ENCODE data around the gene SLC39A13. TPM values are rescaled to one million over a fixed set of nuclear protein-coding genes. Genes with fewer than 3 reads are reported as not detected.
A peak's percentile ranks its signal among the peaks of the same experiment; 100 is the strongest.

The SLC39A13 gene
- total RNA-seq, 1 experiment from 2014 or later: 29.2 TPM

- H3K56ac ChIP-seq (ENCODE audit: insufficient read length, low read depth, low read length): no peak overlapping the region
- H4K91ac ChIP-seq (ENCODE audit: insufficient read length, low read depth, low read length): no peak overlapping the region
- H3T11ph ChIP-seq (ENCODE audit: low read length): no peak overlapping the region
- no peak overlapping the region for H3K4me2 ChIP-seq (ENCODE audit: insufficient read depth, insufficient read length, low read length)
- no peaks in the 10 kb centered on the region for H3K27me3 ChIP-seq (ENCODE audit: insufficient read depth, low read length)
- H3K27ac Mint-ChIP-seq: peak overlapping the region in 2 of 3 experiments; percentile 43 to 44; a peak in 2 of 7 replicates
- H3K27me3 Mint-ChIP-seq (ENCODE audit: low read depth): no peaks in the 10 kb centered on the region; the same call in none of the 2 replicates
- H2BK20ac ChIP-seq (ENCODE audit: low read depth, low read length, poor library complexity, severe bottlenecking): no peak overlapping the region
- no peaks in the 10 kb centered on the region for H3K79me2 ChIP-seq (ENCODE audit: insufficient read depth, low read length)
- H3K4ac ChIP-seq (ENCODE audit: low read depth, low read length): no peak overlapping the region
- H3K4me3 Mint-ChIP-seq: no peak overlapping the region
- H3K27ac ChIP-seq (ENCODE audit: insufficient read length, low read depth, low read length): no peak overlapping the region
- H4K5ac ChIP-seq (ENCODE audit: insufficient read length, low read depth, low read length): no peak overlapping the region
- H3K79me1 ChIP-seq (ENCODE audit: insufficient read depth, low read depth, low read length, poor library complexity, severe bottlenecking): no peaks in the 10 kb centered on the region
- H3K23me2 ChIP-seq (ENCODE audit: insufficient read length, low read depth, low read length, poor library complexity, severe bottlenecking): no peaks in the 10 kb centered on the region
- peaks cover 38 to 48% of the 10 kb centered on the region in 2 experiments for H3K4me1 Mint-ChIP-seq
- no peak overlapping the region for H3K9ac ChIP-seq (ENCODE audit: extremely low read depth, insufficient read length, low read length)
- H3K9me3 ChIP-seq (ENCODE audit: control insufficient read depth, low read depth, low read length): no peaks in the 10 kb centered on the region
- H3K23ac ChIP-seq (ENCODE audit: insufficient read length, low read depth, low read length): no peak overlapping the region
- H2BK12ac ChIP-seq (ENCODE audit: insufficient read length, low read depth, low read length): no peak overlapping the region
- no peak overlapping the region for H2BK120ac ChIP-seq (ENCODE audit: low read depth, low read length, poor library complexity, severe bottlenecking)
- no peak overlapping the region for H3K14ac ChIP-seq (ENCODE audit: insufficient read depth, low read length)
- H3K36me3 Mint-ChIP-seq (ENCODE audit: insufficient read depth in 1 of 3, low read depth in 3 of 3): peaks cover 4 to 44% (median 20%) of the 10 kb centered on the region in 3 experiments; a peak in 6 of 7 replicates
- no peaks in the 10 kb centered on the region for H3K9me3 Mint-ChIP-seq
- no peak overlapping the region for H2AK5ac ChIP-seq (ENCODE audit: insufficient read length, low read length)
- no peak overlapping the region for H3K18ac ChIP-seq (ENCODE audit: insufficient read length, low read depth, low read length)
- H4K20me1 ChIP-seq (ENCODE audit: control insufficient read depth, insufficient read depth, insufficient read length): no peaks in the 10 kb centered on the region
- no peak overlapping the region for H2BK15ac ChIP-seq (ENCODE audit: low read depth, low read length)
- H2AFZ ChIP-seq (ENCODE audit: low read length): no peak overlapping the region
- no peaks in the 10 kb centered on the region; the same call in 1 of the 2 replicates for H3K4me1 ChIP-seq (ENCODE audit: insufficient read depth, low read length)
- H4K8ac ChIP-seq (replicated peaks; ENCODE audit: insufficient read length, low read depth, low read length): no peak overlapping the region
- no peak for DNase-seq
- no peak for TF ChIP-seq CTCF (conservative IDR thresholded peaks at IDR 0.05)
- no peak overlapping the region for H2BK5ac ChIP-seq (ENCODE audit: insufficient read length, low read length)
- no CpG with 5 or more reads among the region's 5 CpGs for WGBS (ENCODE audit: extremely low coverage, insufficient read length, low lambda C conversion rate)
Measured at GRCh38 chr11:47464483-47464882, 56.1 kb downstream of the SLC39A13 start.

Small RNA genes lying within 50 kb of the gene (microRNA-seq; reads per million reads assigned to microRNA genes)
- not detected for gene MIR4487 (ENCODE audit: borderline microRNAs expressed)

Other genes starting within 250 kb of the SLC39A13 start
- 65.1 and 72.3 TPM in 2 replicates for gene ARFGAP2, start 231.7 kb upstream of the SLC39A13 start, total RNA-seq (2021)
- 62.2 and 63.0 TPM in 2 replicates for gene PACSIN3, start 222.2 kb upstream of the SLC39A13 start, total RNA-seq (2021)
- 65.0 and 67.0 TPM in 2 replicates for gene DDB2, start 193.6 kb upstream of the SLC39A13 start, total RNA-seq (2021)
- gene ACP2, start 159.8 kb upstream of the SLC39A13 start, total RNA-seq (2021): 29.3 and 29.5 TPM in 2 replicates
- gene NR1H3, start 150.6 kb upstream of the SLC39A13 start, total RNA-seq (2021): 25.2 and 26.3 TPM in 2 replicates
- 36.9 and 41.0 TPM in 2 replicates for gene MADD, start 138.5 kb upstream of the SLC39A13 start, total RNA-seq (2021)
- not detected in 2 replicates for gene MYBPC3, start 55.9 kb upstream of the SLC39A13 start, total RNA-seq (2021)
- gene SPI1, start 30.0 kb upstream of the SLC39A13 start, total RNA-seq (2021): not detected in 2 replicates
- gene PSMC3, start 17.8 kb downstream of the SLC39A13 start, total RNA-seq (2021): 179 TPM in 2 replicates
- gene RAPSN, start 40.5 kb downstream of the SLC39A13 start, total RNA-seq (2021): 0.48 TPM in 1 of 2 replicates, not detected in the other
- 211 and 217 TPM in 2 replicates for gene CELF1, start 144.5 kb downstream of the SLC39A13 start, total RNA-seq (2021)
- 66.0 and 72.9 TPM in 2 replicates for gene PTPMT1, start 157.0 kb downstream of the SLC39A13 start, total RNA-seq (2021)
- 15.2 and 15.9 TPM in 2 replicates for gene KBTBD4, start 170.4 kb downstream of the SLC39A13 start, total RNA-seq (2021)
- gene NDUFS3, start 170.5 kb downstream of the SLC39A13 start, total RNA-seq (2021): 130 and 144 TPM in 2 replicates
- gene FAM180B, start 178.1 kb downstream of the SLC39A13 start, total RNA-seq (2021): 0.31 and 0.37 TPM in 2 replicates
- gene C1QTNF4, start 185.8 kb downstream of the SLC39A13 start, total RNA-seq (2021): 5.7 and 8.7 TPM in 2 replicates
- 174 and 176 TPM in 2 replicates for gene MTCH2, start 234.0 kb downstream of the SLC39A13 start, total RNA-seq (2021)